Measurements from ENCODE around the gene CNR2. TPM values are rescaled to one million over a fixed set of nuclear protein-coding genes. Genes with fewer than 3 reads are reported as not detected.

CNR2 gene
- total RNA-seq, 1 experiment from 2014 or later: not detected

- H4K91ac ChIP-seq (ENCODE audit: insufficient read length, low read depth, low read length): no peak overlapping the region
- no peak overlapping the region for H4K5ac ChIP-seq (ENCODE audit: insufficient read length, low read depth, low read length)
- no peak overlapping the region for H2AFZ ChIP-seq (ENCODE audit: low read length)
- H3K4me2 ChIP-seq (ENCODE audit: insufficient read depth, insufficient read length, low read length): no peak overlapping the region
- no peak overlapping the region for H4K8ac ChIP-seq (replicated peaks; ENCODE audit: insufficient read length, low read depth, low read length)
- H3K18ac ChIP-seq (ENCODE audit: insufficient read length, low read depth, low read length): no peak overlapping the region
- no peak overlapping the region for H3K27ac Mint-ChIP-seq
- H2BK12ac ChIP-seq (ENCODE audit: insufficient read length, low read depth, low read length): no peak overlapping the region
- H3K4me1 ChIP-seq (ENCODE audit: insufficient read depth, low read length): no peaks in the 10 kb centered on the region
- no CpG with 5 or more reads among the region's 10 CpGs for WGBS (ENCODE audit: extremely low coverage, insufficient read length, low lambda C conversion rate)
- H2AK5ac ChIP-seq (ENCODE audit: insufficient read length, low read length): no peak overlapping the region
- H3K23me2 ChIP-seq (ENCODE audit: insufficient read length, low read depth, low read length, poor library complexity, severe bottlenecking): peaks cover 6% of the 10 kb centered on the region
- no peak overlapping the region for H3K23ac ChIP-seq (ENCODE audit: insufficient read length, low read depth, low read length)
- no peak overlapping the region for H3K27ac ChIP-seq (ENCODE audit: insufficient read length, low read depth, low read length)
- H3K27me3 Mint-ChIP-seq (ENCODE audit: low read depth): peaks cover 38% of the 10 kb centered on the region
- no peak overlapping the region for H2BK20ac ChIP-seq (ENCODE audit: low read depth, low read length, poor library complexity, severe bottlenecking)
- H3K9me3 Mint-ChIP-seq: peaks cover 0 to 3% of the 10 kb centered on the region in 2 experiments; a peak in 1 of 5 replicates
- H3K9ac ChIP-seq (ENCODE audit: extremely low read depth, insufficient read length, low read length): no peak overlapping the region
- H3K14ac ChIP-seq (ENCODE audit: insufficient read depth, low read length): no peak overlapping the region
- peak overlapping the region in 1 of 2 experiments; percentile 84; a peak in 1 of 5 replicates for H3K4me3 Mint-ChIP-seq
- peaks cover 0 to 3% (median 0%) of the 10 kb centered on the region in 3 experiments; a peak in 1 of 7 replicates for H3K36me3 Mint-ChIP-seq (ENCODE audit: insufficient read depth in 1 of 3, low read depth in 3 of 3)
- H3T11ph ChIP-seq (ENCODE audit: low read length): no peak overlapping the region
- no peak overlapping the region for H2BK5ac ChIP-seq (ENCODE audit: insufficient read length, low read length)
- DNase-seq: no peak
- no peaks in the 10 kb centered on the region for H3K79me2 ChIP-seq (ENCODE audit: insufficient read depth, low read length)
- H3K27me3 ChIP-seq (ENCODE audit: insufficient read depth, low read length): peaks cover 3% of the 10 kb centered on the region; the same call in 1 of the 2 replicates
- H3K79me1 ChIP-seq (ENCODE audit: insufficient read depth, low read depth, low read length, poor library complexity, severe bottlenecking): no peaks in the 10 kb centered on the region
- no peak overlapping the region for H2BK120ac ChIP-seq (ENCODE audit: low read depth, low read length, poor library complexity, severe bottlenecking)
- H2BK15ac ChIP-seq (ENCODE audit: low read depth, low read length): no peak overlapping the region
- TF ChIP-seq CTCF (conservative IDR thresholded peaks at IDR 0.05): no peak
- H4K20me1 ChIP-seq (ENCODE audit: control insufficient read depth, insufficient read depth, insufficient read length): no peaks in the 10 kb centered on the region
- H3K56ac ChIP-seq (ENCODE audit: insufficient read length, low read depth, low read length): no peak overlapping the region
- no peaks in the 10 kb centered on the region for H3K9me3 ChIP-seq (ENCODE audit: control insufficient read depth, low read depth, low read length)
- H3K4me1 Mint-ChIP-seq: peaks cover 5 to 14% of the 10 kb centered on the region in 2 experiments
- H3K4ac ChIP-seq (ENCODE audit: low read depth, low read length): no peak overlapping the region
Measured at GRCh38 chr1:23869051-23869450, 44.1 kb downstream of the CNR2 start.
